Esophagus muscularis mucosa (tissue), 4 donors: ENCODE data around the gene GET4. TPM values are rescaled to one million over a fixed set of nuclear protein-coding genes. Genes with fewer than 3 reads are reported as not detected.

ENCODE experiments used
- DNase-seq: peaks from one replicate; pipeline ENCODE4 v3.0.0-alpha.2; 2017; ENCODE audit errors: extremely low spot score
- H3K27ac ChIP-seq, 4 donors: fragments of 200-600 bp; sonication (generic); replicated peaks in 1 of 4; 1 replicate in 3 of 4; 2 replicates in 1 of 4; pipeline ENCODE4 v1.5.1; 2016 to 2019; ENCODE audit warnings: mild to moderate bottlenecking in 1 of 4
- H3K27me3 ChIP-seq, 4 donors: fragments of 200-600 bp; sonication (generic); one replicate each; pipeline versions ENCODE4 v1.5.1 to v1.6.0; 2016 to 2019
- H3K36me3 ChIP-seq, 4 donors: fragments of 200-600 bp; sonication (generic); one replicate each; pipeline ENCODE4 v1.5.1; 2016 to 2019
- H3K4me1 ChIP-seq, 4 donors: fragments of 200-600 bp; sonication (generic); one replicate each; pipeline ENCODE4 v1.5.1; 2016 to 2019
- H3K4me3 ChIP-seq, 4 donors: fragments of 200-600 bp; sonication (generic); 1 replicate in 2 of 4; 2 replicates in 2 of 4; pipeline ENCODE4 v1.5.1; 2016 to 2019; ENCODE audit warnings: mild to moderate bottlenecking in 4 of 4, moderate library complexity in 1 of 4
- H3K9me3 ChIP-seq, 4 donors: fragments of 200-600 bp; sonication (generic); 1 replicate in 3 of 4; 2 replicates in 1 of 4; pipeline ENCODE4 v1.5.1; 2016 to 2019
- CTCF ChIP-seq, 3 experiments: fragments of 200-600 bp in 2 of 3; fragments of 450-650 bp in 1 of 3; sonication (generic) in 2 of 3; IDR thresholded peaks; one replicate each; pipeline ENCODE4 v1.5.1; 2017 to 2019; ENCODE audit warnings: antibody characterized with exemption in 3 of 3, mild to moderate bottlenecking in 2 of 3, moderate library complexity in 1 of 3
- EP300 ChIP-seq: sonication (generic); formaldehyde crosslinking; IDR thresholded peaks from one replicate; pipeline ENCODE4 v1.6.1; 2017; ENCODE audit warnings: antibody characterized with exemption
- POLR2A ChIP-seq: fragments of 450-650 bp; IDR thresholded peaks from one replicate; pipeline ENCODE4 v1.6.1; 2017; ENCODE audit warnings: antibody characterized with exemption, moderate library complexity, mild to moderate bottlenecking, low read depth
- POLR2AphosphoS5 ChIP-seq, 2 donors: sonication (generic); formaldehyde crosslinking; IDR thresholded peaks; one replicate each; pipeline ENCODE4 v1.6.1; 2017; ENCODE audit warnings: antibody characterized with exemption in 2 of 2
- WGBS: methylation state at CpG from one replicate; pipeline ENCODE4 v1.1.5; 2018; 5-methylcytosine and 5-hydroxymethylcytosine counted together
- intact Hi-C: fragments of 100-400 bp; cut with DNase I; formaldehyde crosslinking; loops from one replicate; pipeline ENCODE4 v1.15.1; 2023
- total RNA-seq, 4 donors: library from RNA; depleted of rRNA; stranded (reverse); fragments of >200 nt; gene quantifications; one replicate each; pipeline versions ENCODE4 v1.1.0 to v1.2.1, GENCODE V29; 2016

GET4 gene
- total RNA-seq, 4 donors from 2014 or later: 24.7 to 41.3 (median 35.2) TPM

- Histone ChIP-seq H3K27me3 (no peaks in the 10 kb centered on the region), H3K4me3 (no peak overlapping the region), H3K27ac (no peak overlapping the region), H3K4me1 (no peaks in the 10 kb centered on the region), H3K36me3 (peaks cover 0 to 9% (median 0%) of the 10 kb centered on the region in 4 donors), H3K9me3 (no peaks in the 10 kb centered on the region)
- WGBS: 83% methylated on average over 8 of the region's 30 CpGs
- no peak for DNase-seq
- intact Hi-C loops: no loop called here
- no peak for TF ChIP-seq POLR2A
- TF ChIP-seq CTCF (IDR thresholded peaks at IDR 0.05): no peak
- no peak for TF ChIP-seq EP300
- TF ChIP-seq POLR2AphosphoS5 (IDR thresholded peaks at IDR 0.05): no peak
These were observed 69.4 kb downstream of the GET4 start for GRCh38 chr7:945556-946255.

Other genes starting within 250 kb of the GET4 start
- 10 to 100 TPM; 21.2 to 32.7 (median 29.4) TPM for gene DNAAF5, start 149.9 kb upstream of the GET4 start, total RNA-seq
- gene PRKAR1B, start 149.3 kb upstream of the GET4 start, total RNA-seq: 10 to 100 TPM; 15.4 to 46.9 (median 31.4) TPM
- 100 to 1,000 TPM; 132 to 149 (median 147) TPM for gene SUN1, start 44.1 kb upstream of the GET4 start, total RNA-seq
- 10 to 100 TPM; 41.9 to 94.2 (median 78.3) TPM for gene ADAP1, start 78.1 kb downstream of the GET4 start, total RNA-seq
- 10 to 100 TPM in 2 of 4 donors, 1 to 10 TPM in 2; 6.3 to 13.3 (median 9.7) TPM for gene COX19, start 99.0 kb downstream of the GET4 start, total RNA-seq
- under 1 TPM in 2 of 4 donors, not detected in 2; 0.23 to 0.66 TPM for gene CYP2W1, start 106.6 kb downstream of the GET4 start, total RNA-seq
- gene GPR146, start 168.0 kb downstream of the GET4 start, total RNA-seq: 10 to 100 TPM; 12.5 to 30.8 (median 25.5) TPM
- gene GPER1, start 211.6 kb downstream of the GET4 start, total RNA-seq: 10 to 100 TPM in 2 of 4 donors, 1 to 10 TPM in 2; 4.6 to 19.9 (median 11.0) TPM